Ascending aorta (tissue), 2 donors: ENCODE data around the gene SEPTIN5. TPM values are rescaled to one million over a fixed set of nuclear protein-coding genes. Genes with fewer than 3 reads are reported as not detected.

ENCODE experiments used
- DNase-seq, 2 donors: peaks; one replicate each; pipeline ENCODE4 v3.0.0-alpha.2; 2019; ENCODE audit warnings: low spot score in 2 of 2
- H3K27ac ChIP-seq, 2 donors: fragments of 200-600 bp; sonication (generic); one replicate each; pipeline ENCODE4 v1.5.1; 2016 to 2017; ENCODE audit warnings: mild to moderate bottlenecking in 1 of 2
- H3K27me3 ChIP-seq: fragments of 200-600 bp; sonication (generic); one replicate; pipeline ENCODE4 v1.5.1; 2017
- H3K36me3 ChIP-seq, 2 donors: fragments of 200-600 bp; sonication (generic); one replicate each; pipeline ENCODE4 v1.5.1; 2016
- H3K4me1 ChIP-seq, 2 donors: fragments of 200-600 bp; sonication (generic); one replicate each; pipeline ENCODE4 v1.5.1; 2016 to 2017; ENCODE audit warnings: mild to moderate bottlenecking in 1 of 2
- H3K4me3 ChIP-seq, 2 donors: fragments of 200-600 bp; sonication (generic); one replicate each; pipeline ENCODE4 v1.5.1; 2016 to 2017; ENCODE audit warnings: mild to moderate bottlenecking in 1 of 2
- H3K9me3 ChIP-seq, 2 donors: fragments of 200-600 bp; sonication (generic); one replicate each; pipeline ENCODE4 v1.5.1; 2016
- CTCF ChIP-seq, 3 experiments: fragments of 200-600 bp in 2 of 3; fragments of 450-650 bp in 1 of 3; sonication (generic) in 2 of 3; IDR thresholded peaks; one replicate each; pipeline ENCODE4 v1.5.1; 2016 to 2019; ENCODE audit warnings: antibody characterized with exemption in 3 of 3, mild to moderate bottlenecking in 1 of 3, moderate library complexity in 1 of 3
- intact Hi-C: fragments of 100-400 bp; cut with DNase I; formaldehyde crosslinking; loops from one replicate; pipeline ENCODE4 v1.15.1; 2023
- total RNA-seq: library from RNA; depleted of rRNA; stranded (reverse); fragments of >200 nt; gene quantifications from one replicate; pipeline ENCODE4 v1.1.0, GENCODE V29; 2016

SEPTIN5 gene
- total RNA-seq, 1 donor from 2014 or later: 105 TPM

GRCh38 chr22:19772422-19772672 lies 58.0 kb downstream of the SEPTIN5 start:
- Histone ChIP-seq H3K27me3 (no peaks in the 10 kb centered on the region), H3K36me3 (no peaks in the 10 kb centered on the region), H3K4me3 (no peak overlapping the region), H3K27ac (no peak overlapping the region), H3K4me1 (no peaks in the 10 kb centered on the region), H3K9me3 (no peaks in the 10 kb centered on the region)
- no peak for TF ChIP-seq CTCF (IDR thresholded peaks at IDR 0.05)
- no peak for DNase-seq
- intact Hi-C loops: no loop called here

Other genes starting within 250 kb of the SEPTIN5 start
- gene UFD1, start 235.3 kb upstream of the SEPTIN5 start, total RNA-seq: 81.5 TPM
- gene CDC45, start 234.6 kb upstream of the SEPTIN5 start, total RNA-seq: not detected
- gene CLDN5, start 190.1 kb upstream of the SEPTIN5 start, total RNA-seq: 482 TPM
- gene GP1BB, start 9.0 kb downstream of the SEPTIN5 start, total RNA-seq: 50.2 TPM
- gene TBX1, start 46.3 kb downstream of the SEPTIN5 start, total RNA-seq: not detected
- 7.9 TPM for gene GNB1L, start 140.4 kb downstream of the SEPTIN5 start, total RNA-seq
- 8.8 TPM for gene RTL10, start 140.4 kb downstream of the SEPTIN5 start, total RNA-seq
- 150 TPM for gene COMT, start 227.3 kb downstream of the SEPTIN5 start, total RNA-seq
- 46.0 TPM for gene TXNRD2, start 227.3 kb downstream of the SEPTIN5 start, total RNA-seq